Endothelial cell (in vitro differentiated cells): ENCODE measurements around the gene LRP2. TPM values are rescaled to one million over a fixed set of nuclear protein-coding genes. Genes with fewer than 3 reads are reported as not detected.

Source experiments
- DNase-seq: peaks from one replicate; pipeline ENCODE4 v3.0.0; 2021; ENCODE audit warnings: low spot score
- H3K27ac Mint-ChIP-seq: one replicate; pipeline ENCODE4 v1.8.0; 2021; ENCODE audit warnings: mixed read lengths, inconsistent platforms; ENCODE audit not compliant: unreplicated experiment
- H3K27me3 Mint-ChIP-seq: one replicate; pipeline ENCODE4 v1.8.0; 2021; ENCODE audit warnings: mild to moderate bottlenecking, moderate library complexity, mixed read lengths, inconsistent platforms; ENCODE audit not compliant: unreplicated experiment
- H3K36me3 Mint-ChIP-seq: one replicate; pipeline ENCODE4 v1.8.0; 2021; ENCODE audit warnings: mild to moderate bottlenecking, low read depth, mixed read lengths, inconsistent platforms; ENCODE audit not compliant: unreplicated experiment
- H3K4me1 Mint-ChIP-seq: one replicate; pipeline ENCODE4 v1.8.0; 2021; ENCODE audit warnings: mild to moderate bottlenecking, mixed read lengths, inconsistent platforms; ENCODE audit not compliant: unreplicated experiment
- H3K4me3 Mint-ChIP-seq: one replicate; pipeline ENCODE4 v1.8.0; 2021; ENCODE audit warnings: mild to moderate bottlenecking, mixed read lengths, inconsistent platforms; ENCODE audit not compliant: unreplicated experiment
- H3K9me3 Mint-ChIP-seq: one replicate; pipeline ENCODE4 v1.8.0; 2021; ENCODE audit warnings: mixed read lengths, inconsistent platforms; ENCODE audit not compliant: unreplicated experiment
- CTCF ChIP-seq: fragments of 200-600 bp; sonication (generic); IDR thresholded peaks from one replicate; pipeline ENCODE4 v1.5.0; 2021; ENCODE audit warnings: antibody characterized with exemption; ENCODE audit not compliant: unreplicated experiment
- total RNA-seq: library from RNA; stranded (reverse); fragmentation: NEBNext Ultra II Directional; extraction: Animal tissue kit (Norgen Biotek cat#: 25700); gene quantifications from one replicate; pipeline ENCODE4 v1.2.1, GENCODE V29; 2021; ENCODE audit not compliant: unreplicated experiment

Gene LRP2
- total RNA-seq, 1 donor from 2014 or later: 0.23 TPM

GRCh38 chr2:169260246-169260645 is 102.1 kb downstream of the LRP2 start:
- Mint-ChIP-seq H3K9me3 (no peaks in the 10 kb centered on the region), H3K36me3 (no peaks in the 10 kb centered on the region), H3K27ac (no peak overlapping the region), H3K27me3 (no peaks in the 10 kb centered on the region), H3K4me3 (no peak overlapping the region), H3K4me1 (no peaks in the 10 kb centered on the region)
- TF ChIP-seq CTCF: no peak
- no peak for DNase-seq

- Mint-ChIP-seq H3K4me3 (no peak overlapping the region), H3K27ac (no peak overlapping the region), H3K9me3 (no peaks in the 10 kb centered on the region), H3K27me3 (no peaks in the 10 kb centered on the region), H3K36me3 (no peaks in the 10 kb centered on the region), H3K4me1 (no peaks in the 10 kb centered on the region)
- DNase-seq: no peak
- TF ChIP-seq CTCF: no peak
These were observed 102.9 kb downstream of the LRP2 start for GRCh38 chr2:169259402-169259801.

- no peaks in the 10 kb centered on the region for H3K36me3 Mint-ChIP-seq
- no peaks in the 10 kb centered on the region for H3K9me3 Mint-ChIP-seq
- H3K27ac Mint-ChIP-seq: no peak overlapping the region
- no peak for TF ChIP-seq CTCF
- no peak overlapping the region for H3K4me3 Mint-ChIP-seq
- DNase-seq: no peak
- no peaks in the 10 kb centered on the region for H3K4me1 Mint-ChIP-seq
- H3K27me3 Mint-ChIP-seq: no peaks in the 10 kb centered on the region
These were observed 104.2 kb downstream of the LRP2 start for GRCh38 chr2:169258045-169258601.

- no peaks in the 10 kb centered on the region for H3K4me1 Mint-ChIP-seq
- H3K4me3 Mint-ChIP-seq: no peak overlapping the region
- no peak for DNase-seq
- no peaks in the 10 kb centered on the region for H3K9me3 Mint-ChIP-seq
- H3K27ac Mint-ChIP-seq: no peak overlapping the region
- TF ChIP-seq CTCF: no peak
- no peaks in the 10 kb centered on the region for H3K27me3 Mint-ChIP-seq
- no peaks in the 10 kb centered on the region for H3K36me3 Mint-ChIP-seq
These were observed 107.6 kb downstream of the LRP2 start for GRCh38 chr2:169254774-169255173.

- Mint-ChIP-seq H3K4me3 (no peak overlapping the region), H3K4me1 (no peaks in the 10 kb centered on the region)
These were observed 115.1 kb downstream of the LRP2 start for GRCh38 chr2:169247211-169247610.

More at GRCh38 chr2:169247211-169247610, 115.1 kb downstream of the LRP2 start:
- no peak overlapping the region for H3K27ac Mint-ChIP-seq
- no peaks in the 10 kb centered on the region for H3K36me3 Mint-ChIP-seq
- no peak for TF ChIP-seq CTCF
- DNase-seq: no peak
- peaks cover 3% of the 10 kb centered on the region for H3K27me3 Mint-ChIP-seq
- no peaks in the 10 kb centered on the region for H3K9me3 Mint-ChIP-seq
